SK-N-MC (cell line): ENCODE measurements around the gene ARHGAP20.

Source experiments
- EZH2 ChIP-seq: fragments of 200-600 bp; sonication (generic); IDR thresholded peaks from one replicate; pipeline ENCODE4 v1.6.1; 2017; ENCODE audit warnings: antibody characterized with exemption
- FOXP2 ChIP-seq: optimal IDR thresholded peaks from 2 replicates; pipeline ENCODE3; 2011; ENCODE audit warnings: mild to moderate bottlenecking, moderate library complexity; ENCODE audit not compliant: insufficient read depth; ENCODE audit errors: extremely low read length, control extremely low read depth
- POLR2AphosphoS5 ChIP-seq: IDR thresholded peaks from 2 replicates; pipeline ENCODE4 v1.6.1; 2012; ENCODE audit warnings: mild to moderate bottlenecking, low read depth, low read length, borderline replicate concordance

DNA sequence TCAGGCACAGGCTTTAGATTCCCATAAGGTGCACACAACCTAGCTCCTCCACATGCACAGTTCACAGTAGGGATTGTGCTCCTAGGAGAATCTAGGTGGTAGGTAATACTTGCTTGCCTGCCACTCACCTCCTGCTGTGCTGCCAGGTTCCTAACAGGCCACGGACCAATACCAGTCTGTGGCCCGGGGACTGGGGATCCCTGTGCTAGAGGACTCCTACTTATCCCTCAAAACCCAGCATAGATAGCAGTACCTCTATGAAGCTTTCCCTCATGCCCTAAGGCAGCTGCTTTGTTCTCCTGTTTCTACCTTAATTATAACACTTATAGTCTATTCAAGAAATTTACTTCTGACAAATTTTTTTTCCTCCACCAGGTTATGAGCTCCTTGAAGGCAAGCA is 36.7 kb downstream of the ARHGAP20 start:
- no peak for TF ChIP-seq EZH2
- no peak for TF ChIP-seq POLR2AphosphoS5
- TF ChIP-seq FOXP2, result no peak
